Inflammatory macrophage treated with lipopolysaccharide for 1 hour (primary cell): ENCODE results near the gene CPOX.
A peak's percentile ranks its signal among the peaks of the same experiment; 100 is the strongest.

Source experiments
- DNase-seq, 2 donors: peaks; one replicate each; pipeline ENCODE4 v3.0.0-alpha.2; 2020 to 2022

CPOX gene

DNA sequence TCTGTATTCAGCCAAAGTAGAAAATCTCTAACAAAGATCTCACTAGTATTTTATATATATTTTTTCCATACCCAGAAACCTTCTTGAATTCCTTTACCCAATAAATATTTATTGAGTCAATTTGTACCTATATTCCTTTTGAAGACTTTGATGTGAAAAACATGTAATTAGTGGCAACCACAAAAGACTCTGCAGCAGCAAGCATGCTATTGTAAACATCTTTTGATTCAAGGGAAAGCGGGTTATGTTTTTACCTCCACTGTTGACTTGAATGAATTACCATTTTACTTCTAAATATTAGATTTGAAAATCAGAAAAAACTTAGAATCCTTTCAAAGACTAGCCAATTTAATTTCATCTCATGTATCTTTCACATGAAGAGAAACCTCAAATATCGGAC, 59.2 kb downstream of the CPOX start:
- DNase-seq, result no peak

DNA sequence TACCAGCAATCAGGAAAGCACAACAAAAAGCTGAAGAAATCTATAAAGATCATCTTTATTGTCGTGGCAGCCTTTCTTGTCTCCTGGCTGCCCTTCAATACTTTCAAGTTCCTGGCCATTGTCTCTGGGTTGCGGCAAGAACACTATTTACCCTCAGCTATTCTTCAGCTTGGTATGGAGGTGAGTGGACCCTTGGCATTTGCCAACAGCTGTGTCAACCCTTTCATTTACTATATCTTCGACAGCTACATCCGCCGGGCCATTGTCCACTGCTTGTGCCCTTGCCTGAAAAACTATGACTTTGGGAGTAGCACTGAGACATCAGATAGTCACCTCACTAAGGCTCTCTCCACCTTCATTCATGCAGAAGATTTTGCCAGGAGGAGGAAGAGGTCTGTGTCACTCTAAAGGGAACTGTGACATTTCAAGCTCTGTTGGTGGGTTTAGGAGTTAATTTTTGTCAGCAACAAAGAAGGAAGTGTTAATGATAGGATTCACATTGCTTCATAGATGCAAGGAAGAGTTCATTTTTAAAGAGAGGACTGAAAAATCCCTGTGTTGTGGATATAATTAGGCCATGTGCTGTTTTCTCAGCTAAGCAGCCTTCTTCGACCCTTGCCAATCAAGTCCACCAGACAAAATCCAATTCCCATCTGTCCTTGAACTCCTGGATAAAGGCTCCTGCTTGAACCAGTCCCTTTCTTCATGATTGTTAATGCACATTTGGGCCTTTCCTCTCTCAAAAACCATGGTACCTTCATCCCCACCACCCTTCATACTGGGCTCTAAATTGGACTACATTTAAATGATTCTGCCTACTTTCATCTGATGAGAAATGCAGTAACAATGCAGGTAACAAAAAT, 60.5 kb downstream of the CPOX start:
- no peak for DNase-seq

DNA sequence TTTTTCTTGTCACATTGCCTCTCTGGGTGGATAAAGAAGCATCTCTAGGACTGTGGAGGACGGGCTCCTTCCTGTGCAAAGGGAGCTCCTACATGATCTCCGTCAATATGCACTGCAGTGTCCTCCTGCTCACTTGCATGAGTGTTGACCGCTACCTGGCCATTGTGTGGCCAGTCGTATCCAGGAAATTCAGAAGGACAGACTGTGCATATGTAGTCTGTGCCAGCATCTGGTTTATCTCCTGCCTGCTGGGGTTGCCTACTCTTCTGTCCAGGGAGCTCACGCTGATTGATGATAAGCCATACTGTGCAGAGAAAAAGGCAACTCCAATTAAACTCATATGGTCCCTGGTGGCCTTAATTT, 61.2 kb downstream of the CPOX start:
- no peak for DNase-seq

DNA sequence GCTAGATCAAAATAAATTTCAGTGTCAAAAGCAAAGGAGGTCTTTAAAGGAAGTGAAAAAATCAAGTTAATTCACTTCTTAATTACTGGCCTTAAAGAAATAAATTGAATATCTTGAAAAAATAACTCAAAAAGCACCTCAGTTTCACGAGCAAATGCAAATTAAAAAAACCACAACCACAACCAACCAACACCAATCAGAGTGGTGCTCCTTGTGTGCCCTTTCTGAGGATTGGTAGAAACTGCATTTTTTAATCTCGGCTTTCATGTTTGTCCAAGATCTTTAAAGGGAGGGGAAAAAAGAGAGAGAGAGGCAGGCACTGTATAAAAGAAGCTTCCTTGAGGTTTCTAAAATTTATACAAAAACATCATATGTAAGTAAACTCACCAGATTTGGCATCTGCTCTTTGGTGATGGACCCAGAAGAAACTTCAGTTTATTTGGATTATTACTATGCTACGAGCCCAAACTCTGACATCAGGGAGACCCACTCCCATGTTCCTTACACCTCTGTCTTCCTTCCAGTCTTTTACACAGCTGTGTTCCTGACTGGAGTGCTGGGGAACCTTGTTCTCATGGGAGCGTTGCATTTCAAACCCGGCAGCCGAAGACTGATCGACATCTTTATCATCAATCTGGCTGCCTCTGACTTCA, 61.7 kb downstream of the CPOX start, which contains the start of gene GPR15:
GPR15 (plus strand) TSS at position 357 of the 653 bp plus-strand sequence; CDS start at position 413, 56 bp downstream.
- no peak for DNase-seq

DNA sequence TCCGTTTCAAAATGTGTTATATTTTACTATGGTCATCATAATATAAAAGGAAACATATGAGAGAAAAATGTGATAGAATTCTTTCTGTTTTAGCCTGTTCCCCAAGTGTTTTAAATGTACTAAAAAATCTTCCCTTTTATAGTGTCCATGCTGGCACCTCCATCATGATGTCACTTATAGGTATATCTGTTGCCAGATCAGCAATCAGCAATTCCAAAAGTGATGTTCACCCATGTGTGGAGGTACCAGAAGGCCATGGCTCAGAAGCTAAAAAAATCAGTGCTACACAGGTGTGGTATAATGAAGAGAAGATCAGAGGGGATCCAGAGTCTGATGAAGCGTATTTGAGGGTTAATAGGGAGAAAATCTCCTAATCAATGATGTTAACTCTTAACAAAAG, 62.7 kb downstream of the CPOX start:
- DNase-seq, result no peak

DNA sequence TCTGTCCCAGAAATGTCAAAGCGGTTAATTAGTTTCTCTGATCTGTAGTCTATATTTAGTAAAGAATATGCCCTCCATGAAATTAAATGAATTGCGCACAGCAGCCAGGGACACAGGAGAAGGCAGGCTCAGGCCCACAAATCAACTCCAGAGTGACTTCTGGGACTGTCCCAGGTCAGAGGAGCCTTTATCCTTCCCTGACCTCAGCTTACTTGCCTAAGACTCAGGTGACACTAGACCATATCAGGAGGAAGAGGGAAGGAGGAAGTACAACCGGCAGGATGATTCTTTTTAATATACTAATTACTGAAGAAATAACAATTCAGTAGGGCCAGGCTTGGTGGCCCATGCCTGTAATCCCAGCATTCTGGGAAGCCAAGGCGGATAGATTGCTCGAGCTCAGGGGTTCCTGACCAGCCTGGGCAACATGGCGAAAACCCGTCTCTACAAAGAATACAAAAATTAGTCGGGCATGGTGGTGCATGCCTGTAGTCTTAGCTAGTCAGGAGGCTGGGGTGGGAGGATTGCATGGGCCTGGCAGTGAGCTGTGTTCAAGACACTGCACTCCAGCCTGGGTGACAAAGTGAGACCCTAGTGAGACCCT, 63.5 kb downstream of the CPOX start:
- peak in 1 of 2 donors; percentile 13 for DNase-seq
